IPS-18a (cell line): ENCODE data around the gene GSDMA.

Experiments used
- H3K27ac ChIP-seq: one replicate; pipeline ENCODE4 v1.5.1; 2013; ENCODE audit warnings: low read length
- H3K27me3 ChIP-seq: one replicate; pipeline ENCODE4 v1.6.1; 2013; ENCODE audit warnings: mild to moderate bottlenecking, low read length; ENCODE audit not compliant: control insufficient read depth, insufficient read depth
- H3K36me3 ChIP-seq: one replicate; pipeline ENCODE4 v1.6.1; 2013; ENCODE audit warnings: low read depth, low read length; ENCODE audit not compliant: control insufficient read depth
- H3K4me1 ChIP-seq: one replicate; pipeline ENCODE4 v1.6.1; 2013; ENCODE audit warnings: low read depth, low read length; ENCODE audit not compliant: control insufficient read depth
- H3K4me3 ChIP-seq: one replicate; pipeline ENCODE4 v1.5.1; 2013; ENCODE audit warnings: low read length
- H3K9ac ChIP-seq: one replicate; pipeline ENCODE4 v1.6.1; 2013; ENCODE audit warnings: mild to moderate bottlenecking, low read length, moderate library complexity
- H3K9me3 ChIP-seq: one replicate; pipeline ENCODE4 v1.6.1; 2013; ENCODE audit warnings: low read depth, low read length; ENCODE audit not compliant: control insufficient read depth

Gene GSDMA, protein sequence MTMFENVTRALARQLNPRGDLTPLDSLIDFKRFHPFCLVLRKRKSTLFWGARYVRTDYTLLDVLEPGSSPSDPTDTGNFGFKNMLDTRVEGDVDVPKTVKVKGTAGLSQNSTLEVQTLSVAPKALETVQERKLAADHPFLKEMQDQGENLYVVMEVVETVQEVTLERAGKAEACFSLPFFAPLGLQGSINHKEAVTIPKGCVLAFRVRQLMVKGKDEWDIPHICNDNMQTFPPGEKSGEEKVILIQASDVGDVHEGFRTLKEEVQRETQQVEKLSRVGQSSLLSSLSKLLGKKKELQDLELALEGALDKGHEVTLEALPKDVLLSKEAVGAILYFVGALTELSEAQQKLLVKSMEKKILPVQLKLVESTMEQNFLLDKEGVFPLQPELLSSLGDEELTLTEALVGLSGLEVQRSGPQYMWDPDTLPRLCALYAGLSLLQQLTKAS

DNA sequence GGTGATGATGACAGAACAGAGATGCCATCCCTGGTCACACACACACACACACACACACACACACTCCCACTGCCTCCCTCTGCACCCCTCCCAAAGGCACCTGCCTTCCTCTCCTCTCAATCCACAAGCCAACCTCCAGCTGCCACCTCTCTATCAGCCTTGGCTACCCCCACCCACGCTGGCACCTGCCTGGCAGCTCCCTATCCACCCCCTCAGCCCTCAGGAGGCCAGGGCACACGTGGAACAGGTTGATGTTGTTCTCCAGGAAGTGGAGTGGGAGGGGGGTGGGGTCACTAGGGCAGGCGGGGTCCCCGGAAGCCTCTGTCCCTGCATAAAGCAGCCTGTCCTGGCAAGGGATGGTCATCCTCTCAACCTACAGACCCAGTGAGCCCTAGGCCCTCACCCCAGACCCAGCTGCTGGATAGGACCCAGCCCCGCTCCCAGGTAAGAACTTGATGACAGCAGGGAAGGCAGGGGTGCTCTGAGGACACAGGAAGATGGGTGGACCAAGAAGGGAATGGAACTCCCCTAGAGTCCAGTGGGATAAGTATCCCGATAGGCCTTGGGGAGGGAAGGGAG, at the start of gene GSDMA:
TSS of gene GSDMA (plus strand) at position 363 of the 579 bp plus-strand sequence. CDS start 2,684 bp downstream, outside the sequence.
- peaks cover 3% of the 10 kb centered on the region for H3K4me1 ChIP-seq
- H3K9me3 ChIP-seq: no peaks in the 10 kb centered on the region
- no peak within 1 kb of the TSS for H3K4me3 ChIP-seq
- H3K27ac ChIP-seq: no peak within 1 kb of the TSS
- H3K27me3 ChIP-seq: no peaks in the 10 kb centered on the region
- H3K9ac ChIP-seq: no peak within 1 kb of the TSS
- H3K36me3 ChIP-seq: no peaks in the 10 kb centered on the region

- Histone ChIP-seq H3K36me3 (peaks cover 8% of the 10 kb centered on the region), H3K27me3 (no peaks in the 10 kb centered on the region), H3K9ac (no peak overlapping the region), H3K27ac (no peak overlapping the region), H3K4me3 (no peak overlapping the region), H3K4me1 (no peaks in the 10 kb centered on the region), H3K9me3 (no peaks in the 10 kb centered on the region)
These were observed 48.8 kb upstream of the GSDMA start for GRCh38 chr17:39913989-39914388.

DNA sequence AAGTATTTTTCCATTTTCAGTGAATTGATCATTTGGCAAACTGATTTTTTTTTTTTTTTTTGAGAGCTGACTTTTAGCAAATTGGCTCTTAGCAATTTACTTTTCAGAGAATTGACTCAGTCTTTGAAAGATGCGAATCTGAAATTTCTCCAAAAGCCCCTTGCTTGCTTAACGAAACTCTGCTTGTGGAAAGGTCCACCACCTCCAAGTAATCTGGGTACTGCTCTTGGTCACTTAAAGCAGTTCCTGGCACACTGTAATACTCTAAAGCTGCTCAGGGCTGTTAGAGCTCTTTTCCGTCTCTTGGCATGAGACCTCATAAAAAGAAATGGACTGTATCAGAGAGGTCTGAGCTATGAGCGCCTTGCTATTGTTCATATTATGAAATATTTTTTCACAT, 47.2 kb upstream of the GSDMA start:
- Histone ChIP-seq H3K4me3 (no peak overlapping the region), H3K36me3 (peaks cover 8% of the 10 kb centered on the region), H3K9ac (no peak overlapping the region), H3K9me3 (no peaks in the 10 kb centered on the region), H3K27ac (no peak overlapping the region), H3K27me3 (no peaks in the 10 kb centered on the region), H3K4me1 (no peaks in the 10 kb centered on the region)

- H3K27ac ChIP-seq: no peak overlapping the region
- H3K4me3 ChIP-seq: no peak overlapping the region
- H3K9ac ChIP-seq: no peak overlapping the region
- H3K36me3 ChIP-seq: peaks cover 5% of the 10 kb centered on the region
- no peaks in the 10 kb centered on the region for H3K9me3 ChIP-seq
- no peaks in the 10 kb centered on the region for H3K4me1 ChIP-seq
- no peaks in the 10 kb centered on the region for H3K27me3 ChIP-seq
These were observed 45.9 kb upstream of the GSDMA start for GRCh38 chr17:39916918-39917317.

GRCh38 chr17:39919087-39919683, 43.6 kb upstream of the GSDMA start:
- Histone ChIP-seq H3K36me3 (peaks cover 22% of the 10 kb centered on the region), H3K4me3 (no peak overlapping the region), H3K27ac (no peak overlapping the region), H3K4me1 (no peaks in the 10 kb centered on the region), H3K9me3 (no peaks in the 10 kb centered on the region), H3K9ac (no peak overlapping the region), H3K27me3 (no peaks in the 10 kb centered on the region)

DNA sequence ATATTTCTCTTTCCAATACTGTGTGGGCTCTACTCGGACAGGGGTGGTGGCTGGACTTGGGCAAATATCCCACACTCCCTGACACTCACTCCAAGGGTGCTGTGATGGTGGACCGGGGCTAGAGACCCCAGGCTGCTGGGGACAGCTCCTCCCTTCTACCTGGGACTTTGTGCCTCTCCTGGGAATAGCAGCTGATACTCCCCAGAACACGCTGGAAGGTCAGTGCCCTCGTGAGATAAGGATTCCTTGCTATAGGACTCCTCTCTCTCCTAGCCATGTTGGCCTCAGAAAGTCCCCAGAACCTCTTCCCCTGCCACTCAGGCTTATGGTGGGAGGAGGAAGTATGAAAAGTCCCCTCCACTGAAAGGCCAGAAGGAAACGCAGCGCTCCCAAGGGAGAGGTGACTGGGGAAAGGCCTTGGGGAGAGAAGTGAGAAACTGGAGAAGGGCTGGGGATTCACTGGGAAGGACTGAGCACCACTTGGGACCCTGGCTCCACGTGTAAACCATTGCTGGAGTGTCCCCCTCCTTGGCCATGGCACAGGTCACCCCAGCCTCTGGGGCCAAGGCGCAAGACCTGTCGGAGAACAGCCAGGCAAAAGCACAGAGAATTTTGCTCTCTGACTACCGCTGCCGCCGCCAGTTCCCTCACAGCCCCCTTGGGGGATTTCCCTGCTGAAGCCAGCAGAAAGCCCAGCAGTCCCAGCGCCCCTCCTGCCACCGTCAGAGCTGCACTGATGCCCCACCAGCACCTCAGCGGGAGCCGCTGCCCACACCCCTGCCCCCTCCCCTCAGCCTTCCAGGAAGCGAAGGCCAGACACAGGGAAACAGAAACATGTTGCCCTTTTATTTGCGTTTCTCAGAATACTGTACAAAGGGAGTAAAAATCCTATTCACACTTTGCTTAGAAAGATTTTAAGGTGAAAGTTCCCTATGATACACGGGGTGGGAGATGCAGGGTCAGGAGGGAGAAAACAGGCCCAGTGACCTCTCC, 42.3 kb upstream of the GSDMA start:
- Histone ChIP-seq H3K4me1 (no peaks in the 10 kb centered on the region), H3K36me3 (peaks cover 22% of the 10 kb centered on the region), H3K27me3 (no peaks in the 10 kb centered on the region), H3K27ac (no peak overlapping the region), H3K9ac (no peak overlapping the region), H3K4me3 (no peak overlapping the region), H3K9me3 (no peaks in the 10 kb centered on the region)

DNA sequence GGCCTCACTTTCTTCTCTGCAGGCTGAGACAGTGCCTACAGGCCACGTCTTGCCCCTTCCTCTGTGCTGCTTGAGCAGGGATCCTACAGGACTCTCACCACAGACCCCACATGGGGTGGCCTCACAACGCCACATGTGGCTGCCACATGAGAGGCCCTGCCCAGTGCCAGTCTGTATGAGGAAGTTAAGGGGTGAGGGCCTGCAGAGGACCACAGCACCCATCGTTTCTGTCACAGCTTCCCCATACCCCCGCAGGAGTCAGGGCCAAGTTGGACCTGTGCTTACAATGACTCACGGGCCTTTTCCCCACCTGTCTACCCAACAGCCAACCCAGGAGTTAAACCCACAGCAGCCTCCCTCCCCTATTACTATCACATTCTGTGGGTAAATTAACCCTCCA, 41.5 kb upstream of the GSDMA start:
- Histone ChIP-seq H3K36me3 (peaks cover 22% of the 10 kb centered on the region), H3K27me3 (no peaks in the 10 kb centered on the region), H3K9me3 (no peaks in the 10 kb centered on the region), H3K4me1 (peaks cover 4% of the 10 kb centered on the region), H3K4me3 (no peak overlapping the region), H3K27ac (no peak overlapping the region), H3K9ac (no peak overlapping the region)

GRCh38 chr17:39922006-39922405, 40.8 kb upstream of the GSDMA start:
- Histone ChIP-seq H3K9me3 (no peaks in the 10 kb centered on the region), H3K4me1 (peaks cover 7% of the 10 kb centered on the region), H3K27me3 (no peaks in the 10 kb centered on the region), H3K9ac (no peak overlapping the region), H3K36me3 (peaks cover 22% of the 10 kb centered on the region), H3K27ac (no peak overlapping the region), H3K4me3 (no peak overlapping the region)

DNA sequence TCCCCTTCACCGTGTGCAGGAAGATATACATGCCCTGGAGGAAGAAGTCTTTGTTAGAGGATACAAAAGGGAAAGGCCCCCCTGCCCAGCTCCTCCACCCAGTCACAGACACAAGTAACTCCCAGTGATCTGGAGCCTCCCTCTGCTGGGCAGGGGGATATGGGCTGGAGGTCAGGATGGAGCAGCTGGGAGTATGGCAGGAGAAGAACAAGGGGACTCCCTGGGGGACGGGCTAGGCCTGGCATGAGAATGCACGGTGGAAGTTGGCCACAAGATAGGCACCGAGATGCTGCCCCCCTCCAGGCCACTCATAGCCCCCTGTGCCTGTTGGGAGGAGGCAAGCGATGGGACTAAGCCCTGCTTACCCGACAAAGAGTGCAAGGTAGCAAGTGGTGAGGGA, 39.6 kb upstream of the GSDMA start:
- Histone ChIP-seq H3K4me3 (no peak overlapping the region), H3K27ac (no peak overlapping the region), H3K27me3 (no peaks in the 10 kb centered on the region), H3K9me3 (no peaks in the 10 kb centered on the region), H3K36me3 (peaks cover 22% of the 10 kb centered on the region), H3K9ac (no peak overlapping the region), H3K4me1 (peaks cover 8% of the 10 kb centered on the region)

DNA sequence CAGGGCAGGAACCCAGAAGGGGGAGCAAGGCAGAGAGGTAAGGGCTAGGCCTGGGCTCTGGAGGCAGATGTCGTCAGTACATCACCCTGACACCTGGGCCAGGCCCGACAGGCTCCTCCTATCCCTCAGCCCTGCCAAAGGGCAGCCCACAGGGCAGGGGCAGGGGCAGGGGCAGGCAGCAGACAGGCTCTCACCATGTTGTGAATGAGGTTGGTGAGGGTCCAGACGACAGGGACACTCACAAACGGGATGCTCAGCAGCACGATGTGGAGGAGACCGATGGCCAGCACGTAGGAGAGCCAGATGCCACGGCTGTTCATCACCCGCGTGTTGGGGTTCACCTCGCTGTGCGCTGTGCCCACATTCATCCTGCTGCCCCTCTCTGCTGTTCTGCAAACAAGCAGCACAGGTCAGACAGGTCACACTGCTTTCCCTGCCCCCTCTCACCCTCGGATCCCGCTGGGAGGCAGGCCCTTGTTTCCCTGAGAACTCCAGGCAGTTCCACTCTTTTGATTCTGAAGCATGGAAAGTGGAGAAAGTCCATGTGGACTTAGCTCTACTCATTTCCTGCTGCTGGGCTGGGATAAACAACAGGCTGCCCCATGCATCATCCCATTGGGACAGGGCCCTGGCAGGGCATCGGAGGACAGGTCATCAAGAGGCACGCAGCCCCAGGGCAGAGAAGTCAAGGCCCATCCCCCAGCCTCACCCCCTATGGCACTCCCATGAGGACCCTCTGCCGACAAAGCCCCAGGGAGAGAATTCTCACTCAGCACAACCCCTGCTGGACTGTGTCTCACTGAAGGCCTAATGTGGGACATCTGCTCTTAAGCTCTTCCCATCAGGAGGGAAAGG, 38.7 kb upstream of the GSDMA start:
- Histone ChIP-seq H3K4me3 (no peak overlapping the region), H3K4me1 (peaks cover 10% of the 10 kb centered on the region), H3K27me3 (no peaks in the 10 kb centered on the region), H3K9me3 (no peaks in the 10 kb centered on the region), H3K9ac (no peak overlapping the region), H3K27ac (no peak overlapping the region), H3K36me3 (peaks cover 22% of the 10 kb centered on the region)
